ENCODE data around the gene PA2G4. TPM values are rescaled to one million over a fixed set of nuclear protein-coding genes. Genes with fewer than 3 reads are reported as not detected.

Gene PA2G4
- polyA plus RNA-seq, 1 donor (not counting 4 experiments of a cell fraction or from before 2014, with no cell fraction given), result 480 TPM

DNA sequence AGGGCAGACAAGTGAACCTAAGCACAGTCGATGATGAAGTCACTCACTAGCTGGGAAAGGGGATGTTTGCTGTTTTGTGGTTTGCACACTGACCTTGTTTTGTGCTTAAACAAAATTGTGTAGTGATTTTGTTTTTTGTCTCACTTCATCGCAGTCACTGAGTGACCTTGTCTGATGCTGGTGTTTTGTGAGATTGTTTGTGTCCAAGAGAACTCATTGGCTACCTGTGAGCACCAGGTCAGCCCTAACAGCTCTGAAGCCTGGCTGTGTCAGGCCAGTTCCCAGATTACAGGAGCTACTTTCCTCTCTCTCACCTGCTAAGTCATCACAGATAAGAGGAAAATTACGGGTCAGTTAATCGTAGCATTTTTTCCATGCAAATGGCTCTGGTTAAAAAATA is 19.8 kb downstream of the PA2G4 start:
- Histone ChIP-seq H3K27me3 (ENCODE audit: control insufficient read depth, extremely low read depth, insufficient read depth, low read length) (no peaks in the 10 kb centered on the region), H3K27ac (ENCODE audit: control insufficient read depth, insufficient read depth, low read length) (no peak overlapping the region), H2AFZ (ENCODE audit: control insufficient read depth, low read length) (no peak overlapping the region), H3K79me2 (ENCODE audit: control insufficient read depth, insufficient read depth, low read length) (peaks cover 9% of the 10 kb centered on the region), H3K4me2 (ENCODE audit: control insufficient read depth, extremely low read depth, insufficient read depth, low read depth, low read length) (no peak overlapping the region), H3K9me3 (ENCODE audit: control insufficient read depth, low read depth, low read length) (no peaks in the 10 kb centered on the region), H3K36me3 (ENCODE audit: control insufficient read depth in 2 of 2, extremely low read depth in 1 of 2, insufficient read depth in 2 of 2, low read length in 2 of 2) (peaks cover 1 to 18% of the 10 kb centered on the region in 2 experiments), H4K20me1 (ENCODE audit: control insufficient read depth, extremely low read depth, insufficient read depth, low read length) (no peaks in the 10 kb centered on the region), H3K9me1 (ENCODE audit: control insufficient read depth, extremely low read depth, insufficient read depth, low read length) (no peaks in the 10 kb centered on the region), H3K4me1 (ENCODE audit: control insufficient read depth, extremely low read depth, insufficient read depth, low read length) (peaks cover 32% of the 10 kb centered on the region), H3K9ac (ENCODE audit: control insufficient read depth, extremely low read depth, insufficient read depth, low read length) (no peak overlapping the region), H3K4me3 (ENCODE audit: control insufficient read depth in 2 of 3, extremely low read depth in 1 of 3, insufficient read depth in 2 of 3, low read depth in 1 of 3, low read length in 3 of 3) (no peak overlapping the region)
- FAIRE-seq (no peak), DNase-seq (ENCODE audit: low read depth, low spot score) (no peak)
- TF ChIP-seq EZH2 (IDR thresholded peaks at IDR 0.05; ENCODE audit: low read length), result no peak
- TF ChIP-seq CTCF (optimal IDR thresholded peaks at IDR 0.05 in 1 of 3, IDR thresholded peaks at IDR 0.05 in 1 of 3, conservative IDR thresholded peaks at IDR 0.05 in 1 of 3; ENCODE audit: extremely low read depth in 1 of 3, insufficient read depth in 2 of 3, low read length in 3 of 3), result no peak
- dilution Hi-C loops (cut with MboI; ENCODE audit: extremely low pct_ligation_motif_present, low sequenced_read_pairs), result loop anchor here (10.0 kb wide), 1 partner anchor 51 kb away; no protein-coding TSS in a partner anchor

GRCh38 chr12:56126732-56127239 is 22.4 kb downstream of the PA2G4 start:
- H4K20me1 ChIP-seq (ENCODE audit: control insufficient read depth, extremely low read depth, insufficient read depth, low read length), result no peaks in the 10 kb centered on the region
- H2AFZ ChIP-seq (ENCODE audit: control insufficient read depth, low read length), result no peak overlapping the region
- FAIRE-seq, result no peak
- H3K9ac ChIP-seq (ENCODE audit: control insufficient read depth, extremely low read depth, insufficient read depth, low read length), result peak overlapping the region; percentile 67
- no peak overlapping the region for H3K4me3 ChIP-seq (ENCODE audit: control insufficient read depth in 2 of 3, extremely low read depth in 1 of 3, insufficient read depth in 2 of 3, low read depth in 1 of 3, low read length in 3 of 3)
- H3K9me3 ChIP-seq (ENCODE audit: control insufficient read depth, low read depth, low read length), result no peaks in the 10 kb centered on the region
- no peak overlapping the region for H3K27ac ChIP-seq (ENCODE audit: control insufficient read depth, insufficient read depth, low read length)
- H3K4me1 ChIP-seq (ENCODE audit: control insufficient read depth, extremely low read depth, insufficient read depth, low read length), result peaks cover 21% of the 10 kb centered on the region
- no peaks in the 10 kb centered on the region for H3K9me1 ChIP-seq (ENCODE audit: control insufficient read depth, extremely low read depth, insufficient read depth, low read length)
- no peak for DNase-seq (ENCODE audit: low read depth, low spot score)
- no peaks in the 10 kb centered on the region for H3K27me3 ChIP-seq (ENCODE audit: control insufficient read depth, extremely low read depth, insufficient read depth, low read length)
- peak overlapping the region; percentile 99 for H3K4me2 ChIP-seq (ENCODE audit: control insufficient read depth, extremely low read depth, insufficient read depth, low read depth, low read length)
- dilution Hi-C loops (cut with MboI; ENCODE audit: extremely low pct_ligation_motif_present, low sequenced_read_pairs), result loop anchor here (10.0 kb wide), 1 partner anchor 48 kb away; no protein-coding TSS in a partner anchor
- peaks cover 21% of the 10 kb centered on the region for H3K79me2 ChIP-seq (ENCODE audit: control insufficient read depth, insufficient read depth, low read length)
- peaks cover 14 to 17% of the 10 kb centered on the region in 2 experiments for H3K36me3 ChIP-seq (ENCODE audit: control insufficient read depth in 2 of 2, extremely low read depth in 1 of 2, insufficient read depth in 2 of 2, low read length in 2 of 2)
- TF ChIP-seq CTCF (optimal IDR thresholded peaks at IDR 0.05 in 1 of 3, IDR thresholded peaks at IDR 0.05 in 1 of 3, conservative IDR thresholded peaks at IDR 0.05 in 1 of 3; ENCODE audit: extremely low read depth in 1 of 3, insufficient read depth in 2 of 3, low read length in 3 of 3), result no peak
- TF ChIP-seq EZH2 (IDR thresholded peaks at IDR 0.05; ENCODE audit: low read length), result no peak

Data from keratinocyte (primary cell).